GM23338 (cell line): ENCODE results near the gene PLEKHG5. TPM values are rescaled to one million over a fixed set of nuclear protein-coding genes. Genes with fewer than 3 reads are reported as not detected.

Source experiments
- ATAC-seq: fragments of 200-7000 bp; cut with Tn5 transposase; 3 replicates; pipeline ENCODE4 v1.9.1; 2020
- DNase-seq: peaks from one replicate; pipeline ENCODE4 v3.0.0-alpha.2; 2015; ENCODE audit warnings: low spot score
- H2AFZ ChIP-seq: fragments of 200-600 bp; sonication (generic); 2 replicates; pipeline ENCODE4 v1.8.0; 2016; ENCODE audit warnings: antibody characterized with exemption, mild to moderate bottlenecking, moderate library complexity
- H3F3A ChIP-seq: fragments of 200-600 bp; sonication (generic); replicated peaks from 2 replicates; pipeline ENCODE4 v1.8.0; 2017; ENCODE audit warnings: antibody characterized with exemption, mixed run types, low read depth
- H3K27ac ChIP-seq: fragments of 200-600 bp; sonication (generic); 2 replicates; pipeline ENCODE4 v1.6.1; 2016; ENCODE audit warnings: low read depth
- H3K27me3 ChIP-seq: fragments of 200-600 bp; sonication (generic); 2 replicates; pipeline ENCODE4 v1.8.0; 2016; ENCODE audit warnings: mild to moderate bottlenecking, mixed run types, moderate library complexity; ENCODE audit not compliant: insufficient read depth
- H3K36me3 ChIP-seq: fragments of 200-600 bp; sonication (generic); 2 replicates; pipeline ENCODE4 v1.8.0; 2016; ENCODE audit warnings: mild to moderate bottlenecking; ENCODE audit not compliant: insufficient read depth
- H3K4me1 ChIP-seq: fragments of 200-600 bp; sonication (generic); 2 replicates; pipeline ENCODE4 v1.8.0; 2016; ENCODE audit warnings: mild to moderate bottlenecking, moderate library complexity; ENCODE audit not compliant: insufficient read depth
- H3K4me2 ChIP-seq: fragments of 200-600 bp; sonication (generic); 2 replicates; pipeline ENCODE4 v1.7.1; 2017; ENCODE audit warnings: mixed run types
- H3K4me3 ChIP-seq: fragments of 200-600 bp; sonication (generic); 2 replicates; pipeline ENCODE4 v1.6.1; 2016; ENCODE audit warnings: mixed run types
- H3K79me2 ChIP-seq: fragments of 200-600 bp; sonication (generic); replicated peaks from 2 replicates; pipeline ENCODE4 v1.8.0; 2017; ENCODE audit warnings: mild to moderate bottlenecking; ENCODE audit not compliant: insufficient read depth
- H3K9me2 ChIP-seq: fragments of 200-600 bp; sonication (generic); 2 replicates; pipeline ENCODE4 v1.8.0; 2017; ENCODE audit not compliant: insufficient read depth
- H4K20me1 ChIP-seq: fragments of 200-600 bp; sonication (generic); replicated peaks from 2 replicates; pipeline ENCODE4 v1.8.0; 2017; ENCODE audit warnings: mild to moderate bottlenecking; ENCODE audit not compliant: insufficient read depth
- H3K27ac Mint-ChIP-seq: 2 replicates; pipeline ENCODE4 v1.8.0; 2020; ENCODE audit warnings: inconsistent platforms, mild to moderate bottlenecking, moderate library complexity, mixed read lengths
- H3K27me3 Mint-ChIP-seq: 3 replicates; pipeline ENCODE4 v1.8.0; 2022; ENCODE audit warnings: low read depth, mild to moderate bottlenecking, moderate library complexity, mixed read lengths, inconsistent platforms; ENCODE audit not compliant: insufficient read depth, poor library complexity
- H3K36me3 Mint-ChIP-seq: 3 replicates; pipeline ENCODE4 v1.8.0; 2021; ENCODE audit warnings: low read depth, mild to moderate bottlenecking, inconsistent platforms, moderate library complexity, mixed read lengths
- H3K4me1 Mint-ChIP-seq: 3 replicates; pipeline ENCODE4 v1.8.0; 2020; ENCODE audit warnings: mild to moderate bottlenecking, inconsistent platforms, mixed read lengths
- H3K4me3 Mint-ChIP-seq: 3 replicates; pipeline ENCODE4 v1.8.0; 2021; ENCODE audit warnings: moderate library complexity, mild to moderate bottlenecking, inconsistent platforms, mixed read lengths
- H3K9me3 Mint-ChIP-seq: 3 replicates; pipeline ENCODE4 v1.8.0; 2020; ENCODE audit warnings: moderate library complexity, mild to moderate bottlenecking, inconsistent platforms, mixed read lengths
- CREB1 ChIP-seq: fragments of 250-450 bp; sonication (Bioruptor Pico); IDR thresholded peaks from 2 replicates; pipeline ENCODE4 v1.5.0; 2020; ENCODE audit warnings: low read depth, mild to moderate bottlenecking, moderate library complexity
- ETS1 ChIP-seq: IDR thresholded peaks from 2 replicates; pipeline ENCODE4 v1.6.1; 2016; ENCODE audit warnings: antibody characterized with exemption
- EZH2 ChIP-seq: fragments of 200-600 bp; sonication (generic); IDR thresholded peaks from one replicate; pipeline ENCODE4 v1.8.0; 2017; ENCODE audit warnings: antibody characterized with exemption, mild to moderate bottlenecking, low read depth; ENCODE audit not compliant: unreplicated experiment
- EZH2phosphoT487 ChIP-seq: fragments of 200-600 bp; sonication (generic); IDR thresholded peaks from one replicate; pipeline ENCODE4 v1.8.1; 2018; ENCODE audit warnings: antibody characterized with exemption; ENCODE audit not compliant: unreplicated experiment
- JUNB ChIP-seq: IDR thresholded peaks from one replicate; pipeline ENCODE4 v1.6.1; 2016; ENCODE audit warnings: antibody characterized with exemption; ENCODE audit not compliant: unreplicated experiment
- NANOG ChIP-seq: IDR thresholded peaks from 2 replicates; pipeline ENCODE4 v1.6.1; 2016; ENCODE audit warnings: antibody characterized with exemption, borderline replicate concordance
- POLR2AphosphoS5 ChIP-seq: IDR thresholded peaks from 2 replicates; pipeline ENCODE4 v1.6.1; 2016; ENCODE audit warnings: antibody characterized with exemption, low read depth
- STAT1 ChIP-seq: IDR thresholded peaks from one replicate; pipeline ENCODE4 v1.6.1; 2016; ENCODE audit warnings: antibody characterized with exemption; ENCODE audit not compliant: unreplicated experiment
- ZNF114 ChIP-seq: fragments of 250-450 bp; sonication (Bioruptor Pico); IDR thresholded peaks from 2 replicates; pipeline ENCODE4 v1.5.0; 2020; ENCODE audit warnings: mild to moderate bottlenecking, moderate library complexity
- ZNF331 ChIP-seq: fragments of 250-450 bp; sonication (Bioruptor Pico); IDR thresholded peaks from 2 replicates; pipeline ENCODE4 v1.5.0; 2020; ENCODE audit warnings: low read depth, mild to moderate bottlenecking, moderate library complexity
- ZNF462 ChIP-seq: fragments of 250-450 bp; sonication (Bioruptor Pico); IDR thresholded peaks from 2 replicates; pipeline ENCODE4 v1.5.0; 2020; ENCODE audit warnings: mild to moderate bottlenecking, moderate library complexity
- polyA plus RNA-seq: library from polyadenylated mRNA; unstranded; fragments of >200 nt; fragmentation: Nextera tagmentation; extraction: Ambion mirVana; gene quantifications from 2 replicates; pipeline ENCODE4 v1.2.1, GENCODE V29; 2016
- total RNA-seq: library from RNA; depleted of rRNA; stranded (reverse); fragments of >200 nt; shearing (Covaris generic); gene quantifications from 2 replicates; pipeline ENCODE4 v1.2.3, GENCODE V29; 2014
- TF ChIP-seq, protein P1 (sequence below), 2 experiments: fragments of 200-600 bp in 1 of 2; sonication (generic) in 1 of 2; conservative IDR thresholded peaks; 2 replicates each; pipeline versions ENCODE4 v1.5.1 to v1.6.1; 2016 to 2017; ENCODE audit warnings: antibody characterized with exemption in 2 of 2, low read depth in 2 of 2, mild to moderate bottlenecking in 2 of 2, moderate library complexity in 1 of 2
- TF ChIP-seq, protein P2 (sequence below): IDR thresholded peaks from one replicate; pipeline ENCODE4 v1.6.1; 2018; ENCODE audit warnings: antibody characterized with exemption; ENCODE audit not compliant: unreplicated experiment

Gene PLEKHG5
- total and polyA plus RNA-seq, 2 experiments from 2014 or later: 9.0 to 26.4 TPM

- Histone ChIP-seq H3K4me2 (no peak overlapping the region), H3K9me2 (no peaks in the 10 kb centered on the region), H3K27me3 (peaks cover 6% of the 10 kb centered on the region; the same call in 1 of the 2 replicates), H3K27ac (no peak overlapping the region), H4K20me1 (no peaks in the 10 kb centered on the region; the same call in 1 of the 2 replicates), H3F3A (peaks cover 15% of the 10 kb centered on the region), H3K4me3 (no peak overlapping the region), H3K79me2 (no peaks in the 10 kb centered on the region), H3K4me1 (peaks cover 16% of the 10 kb centered on the region), H3K36me3 (no peaks in the 10 kb centered on the region), H2AFZ (no peak overlapping the region)
- no peaks in the 10 kb centered on the region for H3K36me3 Mint-ChIP-seq
- no peak for DNase-seq
- H3K27me3 Mint-ChIP-seq: peaks cover 20% of the 10 kb centered on the region
- no peaks in the 10 kb centered on the region for H3K9me3 Mint-ChIP-seq
- ATAC-seq: no peak
- peaks cover 37% of the 10 kb centered on the region for H3K4me1 Mint-ChIP-seq
- TF ChIP-seq JUNB (no peak), POLR2AphosphoS5 (no peak), STAT1 (no peak), ETS1 (no peak), EZH2 (no peak), CREB1 (CRISPR knock-in tag) (no peak), EZH2phosphoT487 (no peak), NANOG (no peak), ZNF114 (no peak), ZNF462 (no peak), ZNF331 (no peak)
- TF ChIP-seq, protein P1, sequence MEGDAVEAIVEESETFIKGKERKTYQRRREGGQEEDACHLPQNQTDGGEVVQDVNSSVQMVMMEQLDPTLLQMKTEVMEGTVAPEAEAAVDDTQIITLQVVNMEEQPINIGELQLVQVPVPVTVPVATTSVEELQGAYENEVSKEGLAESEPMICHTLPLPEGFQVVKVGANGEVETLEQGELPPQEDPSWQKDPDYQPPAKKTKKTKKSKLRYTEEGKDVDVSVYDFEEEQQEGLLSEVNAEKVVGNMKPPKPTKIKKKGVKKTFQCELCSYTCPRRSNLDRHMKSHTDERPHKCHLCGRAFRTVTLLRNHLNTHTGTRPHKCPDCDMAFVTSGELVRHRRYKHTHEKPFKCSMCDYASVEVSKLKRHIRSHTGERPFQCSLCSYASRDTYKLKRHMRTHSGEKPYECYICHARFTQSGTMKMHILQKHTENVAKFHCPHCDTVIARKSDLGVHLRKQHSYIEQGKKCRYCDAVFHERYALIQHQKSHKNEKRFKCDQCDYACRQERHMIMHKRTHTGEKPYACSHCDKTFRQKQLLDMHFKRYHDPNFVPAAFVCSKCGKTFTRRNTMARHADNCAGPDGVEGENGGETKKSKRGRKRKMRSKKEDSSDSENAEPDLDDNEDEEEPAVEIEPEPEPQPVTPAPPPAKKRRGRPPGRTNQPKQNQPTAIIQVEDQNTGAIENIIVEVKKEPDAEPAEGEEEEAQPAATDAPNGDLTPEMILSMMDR (conservative IDR thresholded peaks at IDR 0.05; ENCODE audit: low read depth in 2 of 2): no peak
- TF ChIP-seq, protein P2, sequence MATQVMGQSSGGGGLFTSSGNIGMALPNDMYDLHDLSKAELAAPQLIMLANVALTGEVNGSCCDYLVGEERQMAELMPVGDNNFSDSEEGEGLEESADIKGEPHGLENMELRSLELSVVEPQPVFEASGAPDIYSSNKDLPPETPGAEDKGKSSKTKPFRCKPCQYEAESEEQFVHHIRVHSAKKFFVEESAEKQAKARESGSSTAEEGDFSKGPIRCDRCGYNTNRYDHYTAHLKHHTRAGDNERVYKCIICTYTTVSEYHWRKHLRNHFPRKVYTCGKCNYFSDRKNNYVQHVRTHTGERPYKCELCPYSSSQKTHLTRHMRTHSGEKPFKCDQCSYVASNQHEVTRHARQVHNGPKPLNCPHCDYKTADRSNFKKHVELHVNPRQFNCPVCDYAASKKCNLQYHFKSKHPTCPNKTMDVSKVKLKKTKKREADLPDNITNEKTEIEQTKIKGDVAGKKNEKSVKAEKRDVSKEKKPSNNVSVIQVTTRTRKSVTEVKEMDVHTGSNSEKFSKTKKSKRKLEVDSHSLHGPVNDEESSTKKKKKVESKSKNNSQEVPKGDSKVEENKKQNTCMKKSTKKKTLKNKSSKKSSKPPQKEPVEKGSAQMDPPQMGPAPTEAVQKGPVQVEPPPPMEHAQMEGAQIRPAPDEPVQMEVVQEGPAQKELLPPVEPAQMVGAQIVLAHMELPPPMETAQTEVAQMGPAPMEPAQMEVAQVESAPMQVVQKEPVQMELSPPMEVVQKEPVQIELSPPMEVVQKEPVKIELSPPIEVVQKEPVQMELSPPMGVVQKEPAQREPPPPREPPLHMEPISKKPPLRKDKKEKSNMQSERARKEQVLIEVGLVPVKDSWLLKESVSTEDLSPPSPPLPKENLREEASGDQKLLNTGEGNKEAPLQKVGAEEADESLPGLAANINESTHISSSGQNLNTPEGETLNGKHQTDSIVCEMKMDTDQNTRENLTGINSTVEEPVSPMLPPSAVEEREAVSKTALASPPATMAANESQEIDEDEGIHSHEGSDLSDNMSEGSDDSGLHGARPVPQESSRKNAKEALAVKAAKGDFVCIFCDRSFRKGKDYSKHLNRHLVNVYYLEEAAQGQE: no peak
- H3K27ac Mint-ChIP-seq: no peak overlapping the region
- no peak overlapping the region; the same call in 2 of the 3 replicates for H3K4me3 Mint-ChIP-seq
Measured at GRCh38 chr1:6487804-6488484, 3.5 kb downstream of the PLEKHG5 start.
